Mesendoderm (in vitro differentiated cells): ENCODE results near the gene GALNT15.

Experiments
- DNase-seq: peaks from one replicate; pipeline ENCODE4 v3.0.0; 2013
- H2AK5ac ChIP-seq: 2 replicates; pipeline ENCODE4 v1.6.1; 2013; ENCODE audit warnings: low read length, inconsistent platforms
- H2BK120ac ChIP-seq: 2 replicates; pipeline ENCODE4 v1.6.1; 2013; ENCODE audit warnings: low read depth, mild to moderate bottlenecking, low read length, moderate library complexity, mixed read lengths
- H2BK15ac ChIP-seq: replicated peaks from 2 replicates; pipeline ENCODE4 v1.6.1; 2013; ENCODE audit warnings: low read depth, mild to moderate bottlenecking, moderate library complexity
- H2BK5ac ChIP-seq: 2 replicates; pipeline ENCODE4 v1.6.1; 2013; ENCODE audit warnings: low read length, inconsistent platforms
- H3K18ac ChIP-seq: 2 replicates; pipeline ENCODE4 v1.6.1; 2013; ENCODE audit warnings: mild to moderate bottlenecking, low read length, mixed read lengths
- H3K23ac ChIP-seq: one replicate; pipeline ENCODE4 v1.6.1; 2013; ENCODE audit warnings: low read length
- H3K27ac ChIP-seq: 2 replicates; pipeline ENCODE4 v1.5.1; 2013; ENCODE audit warnings: low read depth, mild to moderate bottlenecking, inconsistent platforms, low read length, moderate library complexity
- H3K27me3 ChIP-seq: 2 replicates; pipeline ENCODE4 v1.6.1; 2013; ENCODE audit warnings: low read length, control low read depth, mild to moderate bottlenecking, inconsistent platforms; ENCODE audit not compliant: insufficient read depth, poor library complexity
- H3K36me3 ChIP-seq: 2 replicates; pipeline ENCODE4 v1.6.1; 2013; ENCODE audit warnings: low read length, inconsistent platforms; ENCODE audit not compliant: control insufficient read depth, insufficient read depth
- H3K4ac ChIP-seq: one replicate; pipeline ENCODE4 v1.6.1; 2013; ENCODE audit warnings: low read depth, mild to moderate bottlenecking, low read length, moderate library complexity
- H3K4me1 ChIP-seq: 2 replicates; pipeline ENCODE4 v1.6.1; 2013; ENCODE audit warnings: low read depth, low read length, inconsistent platforms; ENCODE audit not compliant: control insufficient read depth
- H3K4me2 ChIP-seq: 2 replicates; pipeline ENCODE4 v1.6.1; 2013; ENCODE audit warnings: low read length
- H3K4me3 ChIP-seq: 2 replicates; pipeline ENCODE4 v1.5.1; 2013; ENCODE audit warnings: mild to moderate bottlenecking, low read length
- H3K56ac ChIP-seq: one replicate; pipeline ENCODE4 v1.6.1; 2013; ENCODE audit warnings: low read length
- H3K79me1 ChIP-seq: 2 replicates; pipeline ENCODE4 v1.6.1; 2013; ENCODE audit warnings: low read length, inconsistent platforms
- H3K79me2 ChIP-seq: 2 replicates; pipeline ENCODE4 v1.6.1; 2013; ENCODE audit warnings: mild to moderate bottlenecking, low read length; ENCODE audit not compliant: control insufficient read depth, insufficient read depth
- H3K9ac ChIP-seq: 2 replicates; pipeline ENCODE4 v1.6.1; 2013; ENCODE audit warnings: low read length, inconsistent platforms
- H4K5ac ChIP-seq: one replicate; pipeline ENCODE4 v1.6.1; 2013; ENCODE audit warnings: low read length
- H4K8ac ChIP-seq: one replicate; pipeline ENCODE4 v1.6.1; 2013; ENCODE audit warnings: low read depth, mild to moderate bottlenecking, control low read depth, low read length, moderate library complexity
- WGBS: extraction: QIAGEN DNeasy Blood & Tissue Kit; methylation state at CpG from one replicate; pipeline ENCODE4 v1.1.7; 2013; ENCODE audit warnings: low lambda C conversion rate, missing lambda C conversion rate; ENCODE audit not compliant: insufficient coverage; ENCODE audit errors: extremely low coverage; 5-methylcytosine and 5-hydroxymethylcytosine counted together

GALNT15 gene

GRCh38 chr3:16134173-16134928 lies 40.1 kb upstream of the GALNT15 start:
- Histone ChIP-seq H4K8ac (no peak overlapping the region), H3K4me2 (no peak overlapping the region), H3K27me3 (no peaks in the 10 kb centered on the region), H2BK5ac (no peak overlapping the region), H3K4ac (no peak overlapping the region), H3K36me3 (no peaks in the 10 kb centered on the region), H3K56ac (no peak overlapping the region), H3K79me1 (no peaks in the 10 kb centered on the region), H3K4me3 (no peak overlapping the region), H3K4me1 (no peaks in the 10 kb centered on the region), H3K18ac (no peak overlapping the region), H2BK120ac (no peak overlapping the region), H3K27ac (no peak overlapping the region), H2BK15ac (no peak overlapping the region), H4K5ac (no peak overlapping the region), H2AK5ac (no peak overlapping the region), H3K9ac (no peak overlapping the region), H3K23ac (no peak overlapping the region), H3K79me2 (no peaks in the 10 kb centered on the region)
- WGBS = no CpG with 5 or more reads among the region's 6 CpGs
- no peak for DNase-seq

GRCh38 chr3:16136055-16136454 lies 38.4 kb upstream of the GALNT15 start:
- Histone ChIP-seq H3K18ac (no peak overlapping the region), H2BK15ac (no peak overlapping the region), H3K27me3 (no peaks in the 10 kb centered on the region), H4K8ac (no peak overlapping the region), H3K4me2 (no peak overlapping the region), H3K56ac (no peak overlapping the region), H3K79me2 (no peaks in the 10 kb centered on the region), H2BK120ac (no peak overlapping the region), H2BK5ac (no peak overlapping the region), H3K79me1 (no peaks in the 10 kb centered on the region), H3K9ac (no peak overlapping the region), H3K23ac (no peak overlapping the region), H2AK5ac (no peak overlapping the region), H3K4me1 (no peaks in the 10 kb centered on the region), H4K5ac (no peak overlapping the region), H3K27ac (no peak overlapping the region), H3K4me3 (no peak overlapping the region), H3K4ac (no peak overlapping the region), H3K36me3 (no peaks in the 10 kb centered on the region)
- no peak for DNase-seq
- WGBS = no CpG with 5 or more reads among the region's 2 CpGs

- Histone ChIP-seq H3K27me3 (no peaks in the 10 kb centered on the region), H3K79me1 (no peaks in the 10 kb centered on the region), H2BK5ac (no peak overlapping the region), H3K4ac (no peak overlapping the region), H3K9ac (no peak overlapping the region), H3K18ac (no peak overlapping the region), H3K4me2 (no peak overlapping the region), H4K8ac (no peak overlapping the region), H3K27ac (no peak overlapping the region), H2BK120ac (no peak overlapping the region), H3K79me2 (no peaks in the 10 kb centered on the region), H2AK5ac (no peak overlapping the region), H3K56ac (no peak overlapping the region), H3K36me3 (no peaks in the 10 kb centered on the region), H2BK15ac (no peak overlapping the region), H3K4me1 (no peaks in the 10 kb centered on the region), H3K4me3 (no peak overlapping the region), H4K5ac (no peak overlapping the region), H3K23ac (no peak overlapping the region)
- WGBS = no CpG with 5 or more reads among the region's 1 CpG
- DNase-seq = no peak
Measured at GRCh38 chr3:16137044-16137443, 37.4 kb upstream of the GALNT15 start.

- H2BK120ac ChIP-seq = no peak overlapping the region
- DNase-seq = no peak
- no peak overlapping the region for H2BK5ac ChIP-seq
- H3K4me1 ChIP-seq = no peaks in the 10 kb centered on the region
- no peak overlapping the region for H3K56ac ChIP-seq
- no peak overlapping the region for H3K9ac ChIP-seq
- H3K4me3 ChIP-seq = no peak overlapping the region
- no peak overlapping the region for H3K18ac ChIP-seq
- H3K4ac ChIP-seq = no peak overlapping the region
- no peak overlapping the region for H2BK15ac ChIP-seq
- H3K4me2 ChIP-seq = no peak overlapping the region
- no peak overlapping the region for H2AK5ac ChIP-seq
- no peaks in the 10 kb centered on the region for H3K36me3 ChIP-seq
- H3K23ac ChIP-seq = no peak overlapping the region
- H4K8ac ChIP-seq = no peak overlapping the region
- no peaks in the 10 kb centered on the region for H3K79me2 ChIP-seq
- H3K79me1 ChIP-seq = no peaks in the 10 kb centered on the region
- no CpG with 5 or more reads among the region's 6 CpGs for WGBS
- H3K27me3 ChIP-seq = no peaks in the 10 kb centered on the region
- H3K27ac ChIP-seq = no peak overlapping the region
- H4K5ac ChIP-seq = no peak overlapping the region
Measured at GRCh38 chr3:16137977-16138376, 36.5 kb upstream of the GALNT15 start.

- Histone ChIP-seq H3K18ac (no peak overlapping the region), H4K8ac (no peak overlapping the region), H4K5ac (no peak overlapping the region), H2BK5ac (no peak overlapping the region), H3K9ac (no peak overlapping the region), H3K79me1 (no peaks in the 10 kb centered on the region), H3K4me1 (no peaks in the 10 kb centered on the region), H3K27me3 (no peaks in the 10 kb centered on the region), H3K56ac (no peak overlapping the region), H2BK120ac (no peak overlapping the region), H2BK15ac (no peak overlapping the region), H3K4me2 (no peak overlapping the region), H3K4me3 (no peak overlapping the region), H2AK5ac (no peak overlapping the region), H3K79me2 (no peaks in the 10 kb centered on the region), H3K4ac (no peak overlapping the region), H3K23ac (no peak overlapping the region), H3K36me3 (no peaks in the 10 kb centered on the region), H3K27ac (no peak overlapping the region)
- no CpG with 5 or more reads among the region's 6 CpGs for WGBS
- DNase-seq = no peak
Measured at GRCh38 chr3:16140116-16140893, 34.2 kb upstream of the GALNT15 start.
